Left hindlimb (tissue), 1 donor: ENCODE measurements around the gene PPFIBP2.
"Not testable (repeated sequence)": the region's sequence is repeated elsewhere in the genome, so short reads cannot be mapped to it uniquely, and the experiment has no call there.

Experiments used
- DNase-seq: peaks from one replicate; pipeline ENCODE4 v3.0.0-alpha.2; 2018

Gene PPFIBP2

DNA sequence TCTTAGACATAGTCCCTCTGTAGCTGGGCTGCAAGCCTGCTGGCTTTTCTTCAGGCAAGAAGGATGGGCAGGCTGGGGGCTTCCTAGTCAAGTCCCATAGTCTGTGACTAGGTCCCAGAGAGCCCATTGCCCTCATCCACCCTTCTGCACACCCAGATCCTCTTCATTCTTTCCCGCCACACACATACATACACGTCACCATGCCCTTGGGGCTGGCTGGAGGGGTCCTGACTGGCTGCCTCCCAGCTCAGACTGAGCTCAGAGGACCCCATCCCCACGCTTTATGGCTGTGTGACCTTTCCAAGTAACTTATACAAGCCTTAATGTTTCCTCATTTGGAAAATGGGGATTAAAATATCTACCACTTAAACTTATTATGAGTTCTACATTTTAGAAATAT is 13.5 kb upstream of the PPFIBP2 start:
- no peak for DNase-seq

DNA sequence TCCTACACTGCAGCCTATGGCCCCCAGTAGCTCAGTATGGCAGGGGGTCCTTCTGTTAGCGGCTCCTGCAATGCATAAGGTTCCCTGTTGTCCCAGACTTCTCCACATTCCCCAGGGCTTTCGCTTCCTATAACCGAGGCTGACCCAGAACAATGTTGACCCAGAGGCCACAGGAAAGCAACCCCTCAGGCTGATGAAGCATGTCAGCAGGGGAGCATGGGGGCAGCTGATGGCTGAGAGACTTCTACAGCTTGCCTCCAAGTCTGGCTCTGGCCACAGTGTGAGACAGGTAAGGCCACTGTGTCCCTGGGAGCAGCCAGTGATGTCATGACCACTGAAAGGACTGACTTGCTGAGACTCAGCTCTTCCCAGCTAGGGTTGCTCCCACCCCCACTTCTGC is 12.5 kb upstream of the PPFIBP2 start:
- DNase-seq, result no peak

DNA sequence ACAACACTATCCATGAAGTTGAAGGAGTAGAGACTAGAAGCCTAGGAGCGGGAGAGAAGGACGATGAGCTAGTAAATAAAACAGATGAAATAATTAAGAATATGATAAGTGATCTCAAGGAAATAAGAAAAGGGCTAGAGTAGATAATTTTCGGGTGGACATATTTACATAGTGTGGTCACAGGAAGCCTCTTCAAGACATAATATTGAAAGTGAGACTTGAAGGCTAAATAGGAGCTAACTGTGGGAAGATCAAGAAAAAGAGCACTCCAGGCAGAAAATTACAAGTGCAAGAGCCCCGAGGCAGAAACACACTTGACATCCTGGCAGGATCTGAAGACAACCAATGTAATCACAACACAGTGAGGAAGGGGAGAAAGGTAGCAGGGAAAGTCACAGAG is 11.9 kb upstream of the PPFIBP2 start:
- DNase-seq, result no peak

DNA sequence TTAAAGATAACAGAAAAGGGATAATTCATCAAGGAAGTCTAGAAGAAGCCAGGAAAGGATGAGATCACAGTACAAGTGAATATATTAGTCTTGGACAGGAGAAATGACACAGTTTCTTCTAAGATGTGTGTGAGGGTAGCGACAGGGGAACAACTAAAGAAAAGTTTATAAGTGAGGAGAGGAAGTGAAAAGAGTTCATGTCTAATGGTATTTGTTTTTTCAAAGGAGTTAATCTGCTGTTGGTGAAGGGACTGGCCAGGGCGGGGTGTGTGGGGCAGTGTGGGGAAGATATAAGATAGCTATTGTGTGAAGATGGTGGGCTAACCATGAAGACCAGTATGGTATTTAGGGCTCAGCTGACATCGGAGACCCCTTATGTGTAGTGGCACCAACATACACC is 7.6 kb upstream of the PPFIBP2 start:
- DNase-seq, result no peak

DNA sequence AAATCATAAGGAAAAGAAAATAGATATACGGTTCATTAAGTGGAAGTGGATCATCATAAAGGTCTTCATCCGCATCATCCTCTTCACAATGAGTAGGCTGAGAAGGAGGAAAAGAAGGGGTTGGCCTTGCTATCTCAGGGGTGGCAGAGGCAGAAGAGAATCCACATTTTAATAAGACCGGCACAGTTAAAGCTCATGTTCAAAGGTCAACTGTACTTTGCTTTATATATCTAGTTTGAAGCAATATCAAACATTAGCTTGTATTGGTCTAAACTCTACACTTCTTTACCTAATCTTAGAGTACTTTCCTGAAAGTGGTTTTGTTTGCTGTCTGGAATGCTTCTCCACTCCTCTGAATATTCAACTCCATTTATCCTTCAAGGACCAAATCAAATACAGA is 5.7 kb upstream of the PPFIBP2 start:
- no peak for DNase-seq

DNA sequence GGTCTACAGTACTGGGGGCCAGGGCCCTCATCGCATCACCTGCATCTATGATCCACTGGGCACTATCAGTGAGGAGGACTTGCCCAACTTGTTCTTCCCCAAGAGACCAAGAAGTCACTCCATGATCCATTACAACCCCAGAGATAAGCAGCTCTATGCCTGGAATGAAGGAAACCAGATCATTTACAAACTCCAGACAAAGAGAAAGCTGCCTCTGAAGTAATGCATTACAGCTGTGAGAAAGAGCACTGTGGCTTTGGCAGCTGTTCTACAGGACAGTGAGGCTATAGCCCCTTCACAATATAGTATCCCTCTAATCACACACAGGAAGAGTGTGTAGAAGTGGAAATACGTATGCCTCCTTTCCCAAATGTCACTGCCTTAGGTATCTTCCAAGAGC is 3.8 kb upstream of the PPFIBP2 start:
- no peak for DNase-seq

DNA sequence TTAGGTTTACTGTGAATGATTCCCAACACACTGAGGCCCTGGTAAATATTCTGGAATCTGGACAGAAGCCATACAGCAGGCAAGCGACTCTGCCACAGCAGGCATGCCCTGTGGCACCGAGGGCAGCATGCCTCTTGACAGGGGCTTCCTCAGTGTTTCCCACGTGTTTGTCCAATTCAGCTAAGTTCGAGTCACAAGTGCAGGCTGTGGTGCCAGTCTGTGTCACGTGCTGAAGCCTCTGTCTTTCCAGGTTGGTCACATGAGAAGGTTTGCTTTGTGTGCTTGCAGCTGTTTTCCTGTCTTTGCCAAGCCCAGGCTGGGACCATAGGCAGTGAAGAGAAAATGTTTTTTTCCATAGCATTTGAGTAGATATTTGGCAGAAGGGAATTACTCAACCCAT is 2.4 kb upstream of the PPFIBP2 start:
- DNase-seq, result peak; percentile 72

DNA sequence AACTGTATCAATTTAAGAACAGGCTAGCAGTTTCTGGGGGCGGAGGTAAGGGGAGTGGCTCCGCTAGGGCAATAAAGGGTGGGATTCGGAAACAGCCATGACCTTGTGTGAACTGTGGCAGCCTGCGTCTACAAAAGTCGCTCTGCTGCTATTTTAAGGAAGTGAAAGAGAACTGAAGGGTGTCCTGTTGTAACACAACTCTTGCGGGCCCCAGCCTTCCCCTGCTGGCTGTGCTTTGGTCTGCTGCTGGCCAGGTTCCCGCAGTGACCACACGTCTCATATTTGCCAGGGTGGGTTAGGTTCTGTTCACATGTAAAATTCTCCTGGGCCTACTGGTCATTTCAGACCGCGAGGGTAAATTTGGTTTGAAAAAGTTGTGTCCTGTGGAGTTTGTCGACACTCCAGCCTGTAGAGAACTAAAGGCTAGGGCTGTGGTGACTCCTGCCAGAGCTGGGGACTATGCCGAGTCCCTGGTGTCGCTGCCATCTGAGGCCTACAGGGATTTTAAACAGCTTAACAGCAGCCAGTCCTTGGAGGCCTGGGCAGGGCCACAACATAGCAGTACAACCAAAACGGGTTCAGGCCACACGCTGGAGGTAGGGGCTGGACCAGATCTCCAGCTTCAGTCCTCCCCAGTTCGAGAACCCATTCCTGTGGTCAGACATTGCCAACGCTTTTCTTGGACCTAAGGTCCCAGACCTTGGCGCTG is 1.1 kb upstream of the PPFIBP2 start:
- peak; percentile 84 for DNase-seq

DNA sequence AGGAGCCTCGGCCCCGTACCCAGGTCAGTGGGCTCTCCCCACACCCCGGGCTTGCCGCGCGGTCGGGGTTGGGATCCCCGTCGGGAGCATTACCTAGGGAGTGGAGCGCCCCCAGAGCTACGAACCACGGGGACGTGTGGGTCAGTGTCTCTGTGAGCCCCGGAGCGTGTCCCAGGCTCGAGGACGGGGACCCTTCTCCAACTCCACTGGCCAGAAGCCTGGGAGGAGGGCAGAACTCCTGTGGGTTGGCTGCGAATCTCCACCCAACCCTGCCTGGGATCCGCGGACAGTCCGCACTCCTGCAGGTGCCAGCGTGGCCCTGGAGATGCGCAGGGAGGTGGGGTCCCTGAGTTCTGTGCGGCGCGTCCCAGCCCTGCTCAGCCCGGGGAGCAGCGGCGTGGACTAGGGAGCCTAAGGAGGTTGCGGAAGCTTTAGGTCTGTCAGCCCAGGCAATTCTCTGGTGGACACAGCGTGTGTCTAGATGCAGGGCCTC is 346 bp downstream of the PPFIBP2 start:
- peak; percentile 51 for DNase-seq

DNA sequence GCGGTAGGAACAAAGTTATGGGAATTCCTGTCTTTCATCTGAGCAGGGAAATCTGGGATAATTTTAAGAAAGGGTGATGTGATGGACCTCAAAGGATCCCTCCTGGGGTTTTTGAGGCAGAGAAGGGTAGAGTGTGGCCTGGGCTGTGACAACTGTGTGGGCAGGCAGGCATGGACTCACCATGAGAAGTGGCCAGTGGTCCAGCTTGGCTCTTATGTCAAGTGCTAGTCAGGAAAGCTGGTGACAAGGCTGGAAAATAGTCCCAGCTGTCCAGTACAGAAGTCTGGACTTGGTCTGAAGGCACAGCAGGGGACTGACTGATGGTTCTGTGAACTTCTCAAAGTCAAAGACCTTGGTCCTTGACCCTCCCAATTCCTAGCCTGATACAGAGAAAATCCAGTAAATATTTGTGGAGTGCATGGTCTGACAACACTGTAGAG is 1.7 kb downstream of the PPFIBP2 start:
- no peak for DNase-seq

DNA sequence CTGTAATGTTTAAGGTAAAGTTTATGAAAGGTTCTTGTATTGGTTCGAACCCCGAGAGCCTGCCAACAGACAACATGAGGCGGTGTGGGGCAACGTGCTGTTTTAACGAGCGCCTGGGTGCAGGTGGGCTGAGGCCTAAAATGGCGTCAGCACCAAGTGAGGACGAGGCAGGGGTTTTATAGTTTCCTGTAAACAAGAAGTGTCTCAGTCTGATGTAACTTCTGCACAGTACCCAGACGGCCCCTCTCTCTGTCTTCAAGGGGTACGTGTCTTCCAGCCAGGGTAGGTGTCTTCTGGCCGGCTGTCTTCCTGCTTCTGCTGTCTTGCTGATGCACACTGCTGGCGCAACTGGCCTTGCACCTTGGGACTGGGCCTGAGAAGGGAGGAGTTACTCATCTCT is 2.7 kb downstream of the PPFIBP2 start:
- DNase-seq, result no peak

DNA sequence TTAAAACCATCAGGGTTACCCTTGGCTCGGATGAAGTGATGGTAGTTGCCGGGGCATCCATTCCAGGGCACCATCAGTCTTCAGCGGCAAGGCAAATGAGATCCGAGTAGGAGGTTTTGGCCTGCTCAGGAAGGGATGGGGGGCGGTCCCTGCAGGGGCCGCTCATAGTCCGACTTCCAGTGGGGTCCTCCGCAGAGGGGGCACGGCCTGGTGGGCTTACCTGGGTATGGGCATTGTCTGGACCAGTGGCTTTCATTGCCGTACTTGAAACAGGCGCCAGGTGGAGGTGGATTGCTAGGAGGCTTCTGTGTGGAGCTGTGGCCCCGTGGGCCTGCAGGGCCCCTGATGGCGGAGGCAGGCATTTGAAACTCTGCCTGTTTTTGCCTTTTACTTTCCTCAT is 3.9 kb downstream of the PPFIBP2 start:
- not testable (repeated sequence) for DNase-seq

DNA sequence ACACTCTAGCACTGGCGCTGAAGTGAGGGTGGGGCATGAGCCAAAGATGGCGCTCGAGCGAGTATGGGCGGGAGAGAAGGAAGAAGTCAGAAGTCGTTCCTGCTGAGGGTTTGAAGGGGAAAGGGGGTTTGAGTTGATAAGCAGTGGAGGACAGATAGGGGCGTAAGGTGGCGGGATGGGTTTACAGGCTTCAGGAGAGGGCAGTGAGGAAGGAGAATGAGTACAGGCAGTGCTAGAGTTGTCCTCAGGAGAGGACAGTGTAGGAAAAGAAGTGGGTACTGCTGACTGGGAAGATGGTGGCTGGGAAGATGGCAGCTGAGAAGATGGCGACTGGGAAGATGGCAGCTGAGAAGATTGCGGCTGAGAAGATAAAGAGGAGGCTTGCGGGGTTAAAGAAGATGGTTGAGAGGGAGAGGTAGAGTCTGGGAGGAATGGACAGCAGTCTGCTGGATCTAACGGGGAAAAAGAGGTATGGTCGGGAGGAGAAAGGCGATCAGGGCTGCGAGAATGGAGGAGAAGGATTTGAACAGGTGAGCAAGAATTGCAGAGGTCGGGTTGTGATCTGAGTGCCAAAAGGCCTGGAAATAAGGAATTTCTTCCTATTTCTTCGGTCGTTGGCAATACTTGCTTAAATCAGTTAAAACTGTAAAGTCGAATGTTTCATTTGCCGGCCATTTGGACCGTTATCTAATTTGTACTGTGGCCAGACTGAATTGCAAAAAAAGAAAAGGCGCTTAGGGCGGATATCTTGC is 5.2 kb downstream of the PPFIBP2 start:
- DNase-seq, result no peak

DNA sequence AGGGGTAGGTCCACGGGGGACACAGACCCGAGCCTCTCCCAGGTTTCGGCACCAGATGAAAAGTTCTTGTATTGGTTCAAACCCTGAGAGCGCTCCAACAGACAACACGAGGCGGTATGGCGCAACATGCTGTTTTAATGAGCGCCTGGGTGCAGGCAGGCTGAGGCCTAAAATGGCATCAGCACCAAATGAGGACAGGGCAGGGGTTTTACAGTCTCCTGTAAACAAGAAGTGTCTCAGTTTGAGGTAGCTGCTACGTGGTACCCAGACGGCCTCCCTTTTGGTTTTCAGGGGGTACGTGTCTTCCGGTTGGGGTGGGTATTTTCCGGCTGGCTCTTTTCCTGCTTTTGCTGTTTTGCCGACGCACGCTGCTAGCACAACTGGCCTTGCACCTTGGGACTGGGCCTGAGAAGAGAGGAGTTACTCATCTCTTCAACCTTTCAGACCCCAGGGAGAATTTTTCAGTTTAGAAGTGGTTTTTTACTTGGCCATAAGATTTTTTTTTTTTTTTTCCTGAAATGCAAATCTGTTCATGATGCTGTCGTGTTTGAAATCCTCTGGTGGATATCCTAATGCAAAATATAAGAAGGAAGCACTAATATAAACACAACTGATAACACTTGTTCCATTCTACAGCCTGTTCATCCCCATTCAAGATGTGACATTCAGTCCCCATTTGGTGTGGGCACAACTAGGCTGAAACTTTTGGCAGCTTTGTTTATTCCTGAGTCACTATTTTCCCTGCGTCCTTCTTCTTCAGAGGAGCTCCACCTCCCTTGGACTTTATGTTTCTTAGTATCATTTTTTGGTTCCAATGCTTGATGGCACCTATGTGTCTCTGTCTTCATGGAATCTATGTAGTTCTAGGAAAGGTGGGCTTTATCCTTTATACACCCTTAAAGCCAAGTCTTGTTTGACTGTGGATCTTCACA is 6.5 kb downstream of the PPFIBP2 start:
- no peak for DNase-seq

DNA sequence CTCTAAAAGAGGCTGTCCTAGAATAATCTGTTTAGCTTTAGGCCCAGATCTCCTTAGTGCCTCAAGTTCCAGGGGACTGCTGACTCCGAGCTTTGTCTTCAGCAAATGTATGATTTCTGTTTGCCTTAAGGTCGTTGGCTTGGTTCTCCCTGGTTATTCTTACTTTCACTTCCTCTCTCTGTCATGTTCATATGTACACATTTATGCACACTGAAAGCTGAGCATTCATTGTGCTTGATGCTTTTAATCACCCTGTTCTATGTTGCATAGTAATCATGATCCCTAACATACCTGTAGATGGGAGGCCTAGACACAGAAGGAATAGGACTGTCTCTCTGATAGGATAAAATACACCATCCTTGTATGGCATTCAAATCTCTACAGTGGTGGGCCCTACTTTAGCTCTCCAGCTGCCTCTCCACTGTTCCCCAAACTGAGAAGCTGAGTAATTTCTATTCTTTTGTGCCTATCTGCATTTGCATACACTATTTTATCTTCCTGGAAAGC is 7.2 kb downstream of the PPFIBP2 start:
- no peak for DNase-seq

DNA sequence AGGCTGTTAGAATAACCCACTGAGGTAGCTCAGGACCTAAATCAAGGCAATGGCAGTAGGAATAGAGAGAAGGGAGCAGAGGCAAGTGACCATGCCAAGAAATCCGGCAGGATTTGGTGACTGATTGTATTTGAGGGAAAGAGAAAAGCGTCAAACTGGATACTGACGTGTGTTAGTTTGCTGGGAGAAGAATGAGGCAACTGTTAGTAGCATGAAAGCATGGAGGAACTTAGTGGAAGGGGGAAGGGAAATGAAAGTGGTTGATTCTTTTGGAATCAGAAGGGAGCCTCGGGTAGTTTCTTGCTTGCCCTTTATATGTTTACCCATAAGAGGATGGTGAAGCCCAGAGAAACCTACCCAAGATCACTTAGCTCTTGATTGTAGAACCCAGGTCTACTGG is 8.3 kb downstream of the PPFIBP2 start:
- no peak for DNase-seq

DNA sequence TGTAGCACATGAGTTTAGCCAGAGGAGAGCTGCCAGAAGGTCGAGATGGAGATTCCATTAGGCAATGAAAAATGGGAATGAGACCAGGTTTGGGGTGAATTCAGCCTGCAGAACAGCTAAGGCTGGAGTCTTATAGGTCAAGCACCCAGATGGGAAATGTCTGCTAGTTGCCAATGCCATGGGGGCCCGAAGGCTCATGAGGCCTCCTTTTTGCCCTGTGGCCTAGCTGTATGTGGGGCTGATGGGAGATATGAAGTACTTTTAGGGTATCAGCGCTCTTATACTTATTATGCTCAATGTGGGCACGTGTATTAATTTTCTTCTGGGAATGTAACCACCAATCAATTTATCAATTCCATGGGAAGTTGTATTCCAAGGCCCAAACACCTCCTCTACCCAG is 8.7 kb downstream of the PPFIBP2 start:
- DNase-seq, result no peak

DNA sequence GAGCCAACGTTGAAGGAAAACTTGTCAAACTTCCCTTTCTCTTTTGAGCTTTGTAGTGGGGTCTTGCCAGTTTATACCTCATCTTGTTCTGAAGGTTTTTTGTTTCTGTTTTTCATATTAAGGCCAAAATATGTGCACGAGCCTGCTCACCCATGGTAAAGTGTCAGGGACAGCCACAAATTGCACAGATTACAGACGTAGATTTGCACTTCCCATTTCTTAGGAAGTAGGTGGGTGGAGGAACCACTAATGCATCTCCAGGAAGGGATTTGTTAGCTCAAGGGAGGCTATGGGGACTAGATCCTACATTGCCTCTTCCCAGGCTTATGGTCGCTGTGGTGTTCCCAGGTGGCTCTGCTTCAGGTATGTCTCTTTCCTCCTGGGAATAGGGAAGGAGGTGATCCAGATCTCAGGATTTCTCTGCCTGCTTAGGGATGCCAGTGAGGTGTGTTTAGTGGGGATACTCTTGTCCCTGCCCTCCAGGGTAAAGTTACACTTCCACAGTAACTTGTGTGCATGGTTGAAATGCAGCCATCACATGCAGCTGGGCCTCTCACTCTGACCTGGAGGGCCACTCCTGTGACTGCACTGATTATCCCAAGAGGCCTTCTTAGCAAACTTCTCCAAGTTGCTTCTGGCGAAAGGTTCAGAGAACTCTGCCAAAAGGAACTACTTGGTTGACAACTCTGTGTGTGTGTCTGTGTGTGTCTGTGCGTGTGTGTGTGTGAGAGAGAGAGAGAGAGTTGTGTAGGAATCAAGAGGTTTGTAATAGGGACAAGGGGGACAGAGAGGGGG is 9.8 kb downstream of the PPFIBP2 start:
- DNase-seq, result no peak

DNA sequence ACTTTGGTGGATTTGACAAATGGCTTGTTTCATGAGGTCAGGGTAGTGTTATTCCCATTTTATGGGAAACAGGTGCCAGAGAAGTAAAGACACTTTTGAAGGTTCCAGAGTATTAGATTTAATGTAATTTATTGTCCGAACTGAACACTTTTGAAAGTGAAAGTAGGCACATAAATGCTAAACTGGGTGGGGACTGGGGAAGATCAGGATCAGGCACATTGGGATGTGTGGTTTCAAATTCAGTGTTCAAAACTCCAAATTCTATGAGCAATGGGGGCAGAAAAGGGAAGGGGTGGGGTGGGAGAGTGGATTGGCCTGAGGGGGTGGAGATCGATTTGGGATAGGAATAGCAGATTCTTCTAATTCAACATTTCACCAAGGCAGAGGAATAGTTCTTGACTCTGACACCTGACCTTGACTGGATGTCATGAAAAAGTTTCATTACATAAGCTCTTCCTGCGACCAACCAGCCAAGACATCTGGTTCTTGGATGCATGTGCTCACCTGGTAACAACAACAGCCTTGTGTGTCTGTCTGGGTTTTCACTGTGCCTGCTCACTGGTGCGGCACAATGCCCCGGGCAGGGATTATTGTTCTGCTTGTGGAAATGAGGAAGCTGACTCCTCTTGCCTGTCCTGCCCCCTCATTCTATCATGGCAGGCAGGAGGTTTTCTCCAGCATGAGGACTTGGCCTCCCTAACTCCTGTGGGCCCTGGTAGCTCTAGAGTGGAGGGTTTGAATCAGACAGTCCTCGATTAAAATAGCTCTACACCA is 10.8 kb downstream of the PPFIBP2 start:
- DNase-seq, result no peak

DNA sequence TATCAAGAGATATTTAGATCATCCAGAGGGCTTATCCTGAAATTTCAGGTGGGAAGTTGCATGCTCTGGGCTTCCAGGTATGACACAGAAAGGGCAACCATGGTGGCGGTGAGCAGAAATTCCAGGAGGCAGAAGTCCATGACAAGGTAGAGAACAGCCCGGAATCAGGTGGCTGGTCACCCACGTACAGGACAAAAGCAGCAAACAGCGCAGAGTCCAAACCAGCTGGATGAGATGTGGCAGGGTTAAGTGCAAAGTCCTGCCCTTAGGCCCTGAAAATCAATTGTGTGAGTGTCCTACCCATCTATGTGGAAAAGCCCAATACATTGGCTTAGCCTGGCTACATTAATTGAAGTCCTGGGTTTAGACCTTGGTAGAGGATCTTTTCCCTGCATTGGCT is 11.6 kb downstream of the PPFIBP2 start:
- DNase-seq, result no peak

DNA sequence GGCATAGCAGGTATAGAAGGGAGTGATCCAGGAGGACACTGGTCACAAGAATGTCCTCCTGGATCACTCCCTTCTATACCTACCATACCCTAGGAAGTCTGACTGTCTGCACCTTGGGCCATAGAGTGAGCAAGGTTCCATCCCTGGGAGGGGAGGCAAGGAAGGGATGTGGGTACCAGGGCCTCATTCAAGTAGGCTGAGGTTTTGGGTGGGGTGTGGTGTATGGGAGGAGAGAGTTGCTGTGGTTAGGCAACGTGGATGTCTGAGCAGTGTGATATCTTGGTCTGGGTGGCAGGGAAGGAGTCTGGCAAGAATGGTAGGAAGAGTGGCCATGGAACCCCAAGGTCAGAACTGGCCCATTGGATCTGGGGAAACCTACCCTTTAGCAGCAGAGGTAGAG is 13.2 kb downstream of the PPFIBP2 start:
- no peak for DNase-seq
